IPS-NIHi7 (cell line): ENCODE results near the gene XRCC4.
A peak's percentile ranks its signal among the peaks of the same experiment; 100 is the strongest.

Experiments
- DNase-seq: peaks from one replicate; pipeline ENCODE4 v3.0.0; 2012; ENCODE audit warnings: mixed read lengths; ENCODE audit errors: extremely low spot score

Gene XRCC4

DNA sequence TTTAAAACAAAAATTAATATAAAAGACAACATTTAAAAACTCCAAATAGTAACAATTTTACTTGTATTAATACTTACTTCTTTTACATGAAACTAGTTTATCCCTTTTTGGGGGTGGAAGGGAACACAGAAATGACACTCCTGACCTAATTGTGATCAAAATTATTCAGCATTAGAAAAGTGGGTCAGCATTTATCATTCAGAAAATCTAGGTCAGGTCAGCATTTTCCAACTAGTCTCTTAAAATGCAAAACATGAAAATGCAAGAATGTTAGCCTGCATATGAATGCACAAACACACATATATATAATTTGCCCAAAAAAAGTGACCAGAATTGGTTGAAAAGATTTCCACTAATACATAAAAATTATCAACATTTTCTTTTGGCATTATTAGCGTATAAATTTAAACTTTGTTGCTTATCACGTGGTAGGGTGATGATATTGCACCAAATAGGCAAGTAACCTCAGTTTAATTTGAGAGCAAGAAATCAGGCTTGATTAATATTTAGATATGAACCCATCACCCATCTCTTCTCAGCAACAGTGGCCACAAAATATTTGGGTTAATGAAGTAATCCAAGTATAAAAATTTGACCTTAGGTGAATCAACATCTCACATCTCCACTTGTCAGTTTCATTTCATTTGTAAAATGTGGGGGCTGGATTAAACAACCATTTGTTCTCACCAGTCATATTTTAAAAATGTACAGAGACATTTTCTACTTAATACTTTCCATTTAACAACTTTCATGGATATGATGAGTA is 5.9 kb upstream of the XRCC4 start:
- no peak for DNase-seq

DNA sequence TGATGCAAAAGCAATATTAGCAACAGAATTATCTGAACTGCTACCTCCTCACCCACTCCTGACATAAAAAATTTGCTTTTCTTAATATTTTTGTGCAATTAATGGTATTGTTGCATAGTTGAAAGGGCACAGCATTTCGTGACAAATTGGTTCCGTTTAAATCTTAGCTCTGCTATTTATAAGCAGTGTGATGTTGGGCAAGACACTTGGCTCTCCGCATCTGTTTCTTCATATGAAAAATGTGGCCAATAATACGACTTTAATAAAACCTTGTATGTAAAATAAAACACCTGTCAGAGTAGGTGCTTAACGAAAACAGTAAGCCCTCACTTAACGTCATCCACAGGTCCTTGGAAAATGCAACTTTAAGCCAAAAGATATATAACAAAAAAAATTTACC is 4.4 kb upstream of the XRCC4 start:
- DNase-seq: no peak

DNA sequence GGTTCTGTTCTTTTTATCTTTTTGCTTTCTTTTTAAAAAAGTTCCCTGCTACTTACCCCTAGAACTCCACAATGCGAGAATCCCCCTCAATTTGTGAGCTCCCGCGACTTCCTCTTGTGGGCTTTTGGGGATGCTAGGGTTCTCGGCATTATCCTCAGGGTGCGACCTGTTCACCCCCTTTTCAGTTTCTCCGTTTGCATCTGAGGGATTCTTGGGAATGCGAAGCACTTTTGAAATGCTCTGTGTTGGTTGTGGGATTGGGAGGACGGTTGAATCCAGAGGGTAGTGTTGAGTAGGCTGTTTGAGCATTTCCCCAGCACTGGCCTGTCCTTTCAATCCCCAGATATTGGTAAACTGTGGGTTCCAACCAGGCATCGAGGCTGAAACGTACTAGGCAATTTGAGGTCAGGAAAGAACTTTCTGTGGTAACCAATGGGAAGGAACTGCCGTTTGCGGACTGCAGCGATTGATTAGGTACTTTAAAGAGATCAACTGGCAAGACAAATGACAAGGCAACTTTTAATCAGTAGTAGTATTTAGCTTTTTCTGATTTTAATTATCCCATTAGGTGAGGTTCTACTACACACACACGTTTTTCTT is 415 bp downstream of the XRCC4 start:
- peak; percentile 38 for DNase-seq

DNA sequence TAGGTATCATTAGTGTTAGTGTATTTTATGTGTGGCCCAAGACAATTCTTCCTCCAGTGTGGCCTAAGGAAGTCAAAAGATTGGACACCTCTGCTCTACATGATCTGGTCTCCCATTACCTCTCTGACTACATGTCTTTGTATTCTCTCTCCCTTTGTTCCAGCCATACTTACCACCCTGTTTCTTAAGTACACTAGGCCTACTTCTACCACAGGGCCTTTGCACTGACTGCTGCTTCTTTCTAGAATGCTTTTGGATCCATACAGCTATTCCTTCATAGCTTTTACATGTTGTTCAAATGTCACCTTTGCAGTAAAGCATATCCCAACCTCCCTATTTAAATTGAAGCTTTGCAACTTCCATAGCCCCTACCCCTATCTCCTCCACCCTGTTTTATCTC is 5.4 kb downstream of the XRCC4 start:
- DNase-seq: no peak

DNA sequence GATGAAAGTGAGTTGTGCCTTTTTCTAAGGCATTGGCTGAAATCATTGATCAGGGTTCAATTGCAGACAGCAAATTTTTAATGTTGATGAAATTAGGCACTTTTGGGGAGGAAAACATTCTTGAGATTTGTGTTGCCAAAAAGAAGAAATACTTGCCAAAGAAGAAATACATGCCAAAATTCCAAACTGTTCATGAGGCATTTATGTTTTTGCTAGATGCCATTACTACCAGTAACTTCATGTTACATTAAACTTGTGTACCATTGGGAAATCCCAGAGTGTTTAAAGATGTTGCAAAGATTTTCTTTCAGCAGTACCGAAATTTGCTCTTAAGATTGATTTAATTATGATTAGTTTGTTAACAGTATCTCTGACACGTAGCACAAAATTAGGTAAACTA is 7.0 kb downstream of the XRCC4 start:
- no peak for DNase-seq

DNA sequence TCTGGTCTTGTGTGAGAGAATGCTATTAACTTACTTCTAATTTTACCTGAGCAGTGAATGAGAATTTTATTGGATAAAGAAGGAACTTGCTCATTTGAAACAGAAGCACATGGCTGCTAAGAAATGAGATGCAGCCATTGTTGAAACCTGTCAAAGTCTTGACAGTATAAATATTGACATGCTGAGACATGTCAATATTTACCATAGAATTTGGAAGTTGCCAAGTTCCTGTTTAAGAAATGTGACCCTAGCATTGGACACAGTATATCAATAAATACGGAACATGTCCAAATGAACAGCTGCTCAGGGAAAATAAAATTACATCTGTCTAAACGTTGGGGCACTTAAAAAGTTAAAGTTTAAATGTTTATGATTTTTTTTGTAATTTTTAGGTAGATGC is 7.8 kb downstream of the XRCC4 start:
- DNase-seq: no peak

DNA sequence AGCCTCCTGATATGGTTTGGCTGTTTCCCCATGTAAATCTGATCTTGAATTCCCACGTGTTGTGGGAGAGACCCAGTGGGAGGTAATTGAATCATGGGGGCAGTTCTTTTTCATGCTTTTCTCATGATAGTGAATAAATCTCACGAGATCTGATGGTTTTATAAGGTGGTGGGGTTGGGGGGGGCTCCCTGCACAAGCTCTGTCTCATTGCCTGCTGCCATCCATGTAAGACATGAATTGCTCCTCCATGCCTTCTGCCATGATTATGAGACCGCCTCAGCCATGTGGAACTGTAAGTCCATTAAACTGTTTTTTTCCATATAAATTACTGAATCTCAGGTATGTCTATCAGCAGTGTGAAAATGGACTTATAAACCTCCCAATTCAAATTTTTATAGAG is 12.8 kb downstream of the XRCC4 start:
- DNase-seq: no peak

DNA sequence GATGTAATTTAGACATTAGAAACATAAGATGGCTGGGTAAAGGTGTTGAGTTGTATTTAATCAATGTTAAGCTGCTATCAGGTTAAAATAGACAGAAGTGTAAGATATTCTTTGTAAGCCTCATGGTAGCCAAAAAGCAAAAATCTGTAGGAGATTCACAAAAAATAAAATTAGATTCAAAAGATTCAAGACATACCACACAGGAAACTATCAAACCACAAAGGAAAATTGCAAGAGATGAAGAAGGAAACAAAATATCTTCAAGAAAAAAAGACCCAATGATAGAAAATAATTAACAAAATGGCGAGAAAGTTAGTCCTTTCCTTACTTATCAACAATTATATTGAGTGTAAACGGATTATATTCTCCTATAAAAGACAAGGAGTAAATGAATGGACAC is 15.3 kb downstream of the XRCC4 start:
- DNase-seq: no peak

DNA sequence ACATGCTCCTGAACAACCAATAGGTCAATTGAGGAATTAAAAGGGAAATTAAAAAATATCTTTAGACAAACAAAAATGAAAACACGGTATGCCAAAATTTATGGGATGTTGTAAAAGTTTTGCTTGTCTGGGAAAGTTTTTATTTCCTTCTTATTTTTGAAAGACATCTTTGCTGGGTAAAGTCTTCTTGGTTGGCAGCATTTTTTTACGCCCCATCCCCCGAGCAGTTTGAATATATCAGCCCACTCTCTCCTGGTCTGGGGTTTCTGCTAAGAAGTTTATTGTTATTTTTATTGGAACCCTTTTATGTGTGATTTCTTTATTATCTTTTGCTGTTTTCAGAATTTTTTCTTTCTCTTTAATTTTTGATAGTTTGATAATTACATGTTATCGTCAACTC is 16.3 kb downstream of the XRCC4 start:
- DNase-seq: no peak

DNA sequence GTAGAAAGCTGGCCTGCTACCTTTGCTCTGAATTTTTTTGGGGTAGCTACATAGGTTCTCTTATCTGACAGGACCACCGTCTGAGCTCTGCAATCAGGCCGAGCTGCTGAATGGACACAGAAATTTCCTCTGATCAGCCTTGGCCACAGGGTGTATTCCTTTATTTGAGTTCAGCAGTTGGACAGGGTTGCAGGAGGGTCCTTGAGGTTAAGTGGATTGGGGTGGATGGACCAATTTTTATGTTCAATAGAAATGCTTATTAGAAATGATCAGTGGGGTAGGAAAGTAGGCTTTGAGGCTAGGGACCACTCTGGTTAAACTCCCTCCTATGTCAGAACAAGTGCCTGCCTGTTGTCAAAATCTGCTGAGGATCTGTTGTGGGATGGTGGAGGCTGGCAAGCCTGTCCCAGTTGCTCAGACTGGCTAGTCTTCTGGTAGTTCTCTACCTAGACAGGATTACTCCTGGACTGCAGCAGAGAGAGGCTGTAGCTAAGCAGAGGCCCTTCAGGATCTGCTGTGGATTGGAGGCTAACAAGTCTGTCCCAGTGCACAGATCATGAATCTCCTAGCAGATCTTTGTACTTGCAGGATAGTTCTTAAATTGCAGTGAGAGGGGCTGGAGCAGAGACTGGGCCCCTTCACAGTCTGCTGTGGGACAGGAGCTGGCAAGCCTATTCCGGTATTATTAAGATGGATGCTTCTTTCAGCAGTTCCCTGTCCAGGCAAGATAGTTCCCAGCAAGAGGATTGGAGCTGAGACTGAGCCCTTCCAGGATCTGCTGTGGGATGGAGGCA is 18.0 kb downstream of the XRCC4 start:
- DNase-seq: no peak

DNA sequence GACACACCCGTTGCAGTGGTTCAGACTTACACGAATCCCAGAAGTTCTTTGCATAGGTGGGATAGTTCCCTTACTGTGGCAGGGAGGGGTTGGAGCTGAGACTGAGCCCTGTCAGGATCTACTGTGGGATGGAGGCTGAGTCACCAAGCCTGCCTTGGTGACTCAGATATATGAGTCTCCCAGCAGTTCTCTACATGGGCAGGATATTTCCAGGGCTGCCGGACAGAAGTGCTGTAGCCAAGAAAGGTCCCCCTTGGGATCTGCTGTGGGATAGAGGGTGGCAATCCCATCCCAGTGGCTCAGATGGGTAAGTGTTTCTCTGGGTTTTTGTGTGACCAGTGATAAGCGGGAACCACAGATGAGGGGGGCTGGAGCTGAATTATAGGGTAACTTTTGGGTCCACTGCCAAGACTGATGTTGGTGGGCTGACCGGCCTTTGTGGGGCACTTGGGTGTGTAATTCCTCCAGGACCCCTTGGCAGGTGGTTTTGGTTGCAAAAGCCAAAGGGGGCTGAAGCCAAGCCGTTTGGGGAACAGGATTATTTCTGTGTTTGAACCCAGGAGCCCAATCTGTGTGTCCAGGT is 18.7 kb downstream of the XRCC4 start:
- peak; percentile 22 for DNase-seq

DNA sequence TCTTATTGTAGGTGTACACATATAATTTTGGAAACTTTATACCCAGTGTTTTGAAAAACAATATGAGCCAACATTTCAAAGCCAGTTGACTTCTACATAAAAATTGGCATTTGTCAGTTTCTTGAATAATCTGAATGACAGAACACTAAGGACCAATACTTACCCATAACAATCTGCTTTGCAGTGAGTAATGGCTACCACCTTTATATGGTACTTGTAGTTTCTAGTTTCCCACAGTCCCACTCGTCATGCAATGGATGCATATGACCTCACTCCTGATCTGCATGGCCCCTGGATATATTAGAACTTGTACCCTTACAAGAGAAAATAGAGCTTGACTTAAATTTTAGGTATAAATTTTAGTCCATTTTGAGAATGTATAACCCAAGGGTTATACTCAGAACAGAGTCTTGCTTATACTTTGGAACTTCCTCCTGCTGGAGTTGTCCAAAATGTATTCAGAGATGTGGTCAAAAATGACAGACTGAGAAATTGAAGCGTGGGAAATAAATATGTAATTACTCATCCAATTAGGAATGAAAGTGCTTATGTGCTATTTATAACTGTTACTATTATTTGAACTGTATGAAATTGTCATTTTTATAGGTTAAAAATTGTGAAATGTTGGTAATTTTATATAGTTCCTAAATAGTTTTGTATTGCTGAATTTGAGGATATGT is 19.5 kb downstream of the XRCC4 start:
- no peak for DNase-seq

DNA sequence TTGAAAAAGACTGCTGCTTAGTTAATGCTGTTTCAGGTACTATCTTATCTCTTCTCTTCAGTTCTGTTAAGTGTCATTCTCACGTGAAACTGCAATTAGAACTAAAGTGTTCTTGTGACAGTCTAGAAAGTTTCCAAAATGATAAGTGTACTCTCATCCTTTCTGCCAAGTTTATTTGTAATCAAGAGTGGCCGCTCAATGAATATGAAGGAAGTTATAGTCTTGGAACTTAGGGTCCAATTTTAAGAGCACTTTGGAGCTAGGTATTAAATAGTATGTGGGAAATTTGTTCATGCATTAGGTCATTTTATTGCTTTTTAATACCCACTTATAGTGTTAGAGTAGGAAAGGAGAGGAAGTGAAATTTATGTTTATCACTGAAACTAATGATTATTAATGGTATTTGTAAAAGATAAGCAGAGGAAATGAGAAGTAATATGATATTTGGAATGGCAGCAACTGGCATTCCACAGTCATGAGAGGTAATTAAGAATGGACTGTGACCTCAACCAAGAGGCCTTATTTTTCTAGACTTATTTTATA is 20.4 kb downstream of the XRCC4 start:
- no peak for DNase-seq

DNA sequence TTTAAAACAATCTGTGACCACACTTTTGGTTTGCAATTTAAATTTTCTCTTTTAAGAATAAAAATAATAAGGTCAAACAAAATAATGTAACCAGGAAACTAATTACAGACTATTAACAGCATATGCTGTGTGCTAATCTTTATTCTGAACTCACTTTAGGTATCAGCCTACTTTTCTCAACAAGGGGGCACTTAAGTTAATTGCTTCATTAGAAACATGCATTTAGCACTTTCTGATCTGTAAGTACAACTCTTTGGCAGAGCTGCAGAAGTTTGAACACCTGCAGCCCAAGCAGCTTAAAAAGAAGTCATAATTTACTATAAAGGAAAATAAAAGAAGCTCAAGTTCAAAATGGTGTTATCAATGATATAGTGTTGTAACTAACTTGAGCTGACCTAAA is 21.7 kb downstream of the XRCC4 start:
- DNase-seq: no peak

DNA sequence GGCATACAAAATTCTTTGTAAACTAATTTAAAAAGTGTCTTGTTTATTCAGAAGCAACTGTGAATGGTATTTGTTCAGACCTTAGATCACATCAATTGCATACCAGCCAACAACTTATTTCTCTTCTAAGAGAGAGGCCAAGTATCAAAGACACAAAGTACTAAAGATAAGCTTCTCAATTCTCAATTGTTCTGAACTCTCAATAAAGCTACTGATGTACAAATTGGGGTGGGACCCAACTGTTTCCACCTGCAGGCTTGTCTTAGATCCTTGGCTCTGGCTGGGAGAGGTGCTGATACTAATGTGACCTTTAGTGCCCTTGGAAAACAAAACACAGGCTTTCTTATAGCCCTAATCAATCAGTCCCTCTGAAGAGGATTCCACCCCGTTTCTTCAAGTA is 22.1 kb downstream of the XRCC4 start:
- no peak for DNase-seq

DNA sequence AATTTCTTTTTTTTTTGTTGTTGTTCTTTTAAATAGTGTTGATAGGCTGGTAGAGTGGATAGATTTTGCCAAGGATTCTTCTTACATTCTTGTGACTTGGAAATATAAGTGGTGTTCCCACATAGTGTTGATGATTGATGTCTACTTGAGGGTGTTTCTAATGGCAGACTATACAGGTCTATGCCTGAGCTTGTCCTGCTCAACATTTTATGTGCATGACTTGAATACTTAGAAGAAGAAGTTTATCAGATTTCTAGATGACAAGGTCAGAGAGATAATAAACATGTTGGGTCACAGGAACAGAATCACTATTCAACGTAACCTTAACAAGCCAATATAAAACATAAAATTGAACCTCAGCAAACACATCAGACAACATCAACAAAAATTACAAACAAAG is 24.2 kb downstream of the XRCC4 start:
- no peak for DNase-seq

DNA sequence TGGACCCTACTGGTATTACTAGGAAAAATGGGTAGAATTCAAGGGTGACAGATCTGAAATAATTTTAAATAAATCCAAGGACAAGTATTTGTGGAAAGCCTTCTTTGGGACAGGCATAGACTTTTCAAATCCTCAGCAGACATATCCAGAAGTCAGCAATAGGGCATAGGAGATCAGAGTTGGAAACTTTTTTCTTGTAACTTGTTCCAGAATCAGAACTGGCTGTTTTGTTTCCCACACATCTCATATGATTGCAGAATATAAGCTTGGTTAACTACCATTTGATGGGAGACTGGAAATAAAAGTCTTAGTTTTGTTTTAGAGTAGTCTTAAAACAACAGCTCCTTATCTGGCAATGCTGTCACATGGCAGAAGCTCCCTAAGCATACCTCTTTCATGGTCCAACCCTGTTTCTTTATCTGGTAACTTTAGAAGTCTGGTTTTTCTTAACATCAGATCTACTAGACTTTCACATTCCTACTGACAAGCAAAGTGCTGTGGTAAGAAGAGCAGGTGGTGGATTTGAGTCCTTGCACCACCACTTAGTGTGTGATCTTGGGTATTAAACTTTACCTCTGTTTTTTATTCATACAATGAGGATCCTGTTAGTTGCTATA is 25.1 kb downstream of the XRCC4 start:
- no peak for DNase-seq

DNA sequence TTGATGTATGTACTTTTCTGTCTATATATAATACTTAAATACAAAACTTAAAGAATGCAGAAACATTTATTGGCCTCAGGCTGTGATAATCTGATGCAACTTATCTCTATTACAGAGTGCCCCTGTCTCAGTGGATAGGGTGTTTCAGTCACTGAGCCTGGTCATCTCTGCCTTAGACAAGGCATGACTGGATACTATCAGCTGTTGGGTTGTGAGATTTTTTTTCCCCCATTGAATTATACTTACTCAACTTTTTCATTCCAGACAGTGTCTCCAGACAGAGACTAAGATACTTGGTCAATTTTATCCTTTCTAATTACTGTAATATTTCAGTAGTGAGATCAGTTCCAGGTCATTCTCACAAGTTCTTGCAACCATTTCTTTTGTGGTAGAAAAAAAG is 26.7 kb downstream of the XRCC4 start:
- no peak for DNase-seq

DNA sequence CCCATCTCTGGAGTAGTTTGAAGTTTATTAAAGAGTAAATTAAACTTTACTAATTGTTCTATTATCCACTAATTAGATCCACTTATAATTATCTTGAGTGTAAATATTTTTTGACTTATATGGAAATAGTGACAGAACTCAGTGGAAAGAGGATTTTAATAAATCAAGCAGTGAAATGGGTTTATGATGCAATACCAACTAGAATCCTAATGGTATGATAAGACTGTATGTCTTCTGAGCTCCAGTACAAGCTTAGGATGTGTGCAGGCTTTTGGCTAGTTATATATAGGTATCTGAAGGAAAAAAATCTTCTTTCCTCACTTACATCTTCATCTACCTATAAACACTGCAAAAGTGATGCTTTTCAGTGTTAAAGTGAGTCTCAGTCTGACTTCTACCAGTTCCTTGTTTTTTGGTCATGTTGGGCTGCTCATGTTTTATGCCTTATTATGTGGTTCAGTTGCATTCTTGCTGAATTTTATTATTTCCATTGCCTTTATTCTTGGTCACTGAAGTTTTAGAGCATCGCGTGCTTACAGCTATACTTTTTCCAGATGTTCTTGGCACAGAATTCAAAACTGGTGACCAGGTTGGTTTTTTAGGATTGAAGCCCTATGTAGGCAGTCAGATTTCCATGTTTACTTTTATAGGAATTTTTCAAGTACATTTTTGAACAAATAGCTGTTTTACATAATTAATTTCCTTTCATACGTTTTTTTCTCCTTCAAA is 30.5 kb downstream of the XRCC4 start:
- no peak for DNase-seq

DNA sequence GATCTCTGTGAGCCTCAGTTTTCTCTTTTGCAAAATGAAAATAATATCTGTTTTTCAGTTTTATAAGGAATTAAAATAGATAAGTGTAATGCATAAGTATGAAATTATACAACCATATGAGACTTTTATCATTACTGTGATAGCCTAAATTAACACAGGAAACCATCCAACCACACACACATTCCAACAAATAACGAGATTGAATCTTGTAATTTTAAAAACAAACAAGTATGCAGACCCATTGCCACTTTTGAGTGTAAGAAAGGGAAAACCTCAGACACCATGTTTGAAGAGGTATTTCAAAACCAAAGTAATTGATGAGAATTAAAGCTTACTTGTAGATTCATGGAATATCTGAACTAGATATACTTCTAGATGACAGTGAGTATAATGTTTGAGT is 32.0 kb downstream of the XRCC4 start:
- no peak for DNase-seq

DNA sequence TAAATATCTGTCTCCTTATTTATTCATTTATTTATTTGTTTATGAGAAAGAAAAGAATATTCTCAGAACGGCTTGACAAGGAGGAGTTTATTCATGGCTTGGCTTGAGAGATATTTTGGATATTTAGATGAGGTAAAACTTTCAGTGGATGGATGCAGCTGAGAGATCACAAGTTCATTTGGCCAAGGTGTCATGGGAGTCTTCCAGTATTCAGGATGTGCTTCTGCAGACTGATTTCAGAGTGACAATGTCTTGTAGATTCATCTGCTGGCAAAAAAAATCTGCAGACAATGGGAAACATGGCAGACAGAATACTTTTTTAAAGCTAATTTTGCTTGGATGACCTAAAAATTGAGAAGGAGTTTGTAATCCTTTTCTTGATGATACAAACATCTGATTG is 38.5 kb downstream of the XRCC4 start:
- DNase-seq: no peak
